HFFc6 (cell line): Measurements from ENCODE around the gene IL2RA. TPM values are rescaled to one million over a fixed set of nuclear protein-coding genes. Genes with fewer than 3 reads are reported as not detected.

Experiments
- DNase-seq: peaks from one replicate; pipeline ENCODE4 v3.0.0-alpha.2; 2018
- H3K27ac Mint-ChIP-seq: 2 replicates; pipeline ENCODE4 v1.8.0; 2020; ENCODE audit warnings: mild to moderate bottlenecking, mixed read lengths
- H3K27me3 Mint-ChIP-seq: 2 replicates; pipeline ENCODE4 v1.8.0; 2021; ENCODE audit warnings: mild to moderate bottlenecking, moderate library complexity, mixed read lengths; ENCODE audit not compliant: insufficient read depth
- H3K36me3 Mint-ChIP-seq: 2 replicates; pipeline ENCODE4 v1.8.0; 2021; ENCODE audit warnings: low read depth, mixed read lengths
- H3K4me1 Mint-ChIP-seq: 2 replicates; pipeline ENCODE4 v1.8.0; 2020; ENCODE audit warnings: low read depth, mixed read lengths
- H3K4me3 Mint-ChIP-seq: 2 replicates; pipeline ENCODE4 v1.8.0; 2020; ENCODE audit warnings: mild to moderate bottlenecking, moderate library complexity, mixed read lengths
- H3K9me3 Mint-ChIP-seq: 2 replicates; pipeline ENCODE4 v1.8.0; 2020; ENCODE audit warnings: mild to moderate bottlenecking, mixed read lengths
- CTCF ChIP-seq: fragments of 200-600 bp; sonication (generic); IDR thresholded peaks from 2 replicates; pipeline ENCODE4 v1.5.0; 2021; ENCODE audit warnings: antibody characterized with exemption, mild to moderate bottlenecking
- total RNA-seq, 6 experiments: library from RNA; stranded (reverse); fragmentation: NEBNext Ultra II Directional; extraction: Animal tissue kit (Norgen Biotek cat#: 25700); gene quantifications; 2 replicates in 1 of 6; 3 replicates in 5 of 6; pipeline ENCODE4 v1.2.3, GENCODE V29; 2021

The IL2RA gene
- total RNA-seq, 6 experiments from 2014 or later = not detected

GRCh38 chr10:5988336-5988920 is 73.7 kb downstream of the IL2RA start:
- H3K4me1 Mint-ChIP-seq = no peaks in the 10 kb centered on the region
- H3K27me3 Mint-ChIP-seq = peaks cover 27% of the 10 kb centered on the region
- no peak overlapping the region for H3K4me3 Mint-ChIP-seq
- no peak for TF ChIP-seq CTCF
- DNase-seq = no peak
- no peak overlapping the region for H3K27ac Mint-ChIP-seq
- H3K9me3 Mint-ChIP-seq = peaks cover 9% of the 10 kb centered on the region
- H3K36me3 Mint-ChIP-seq = peaks cover 7% of the 10 kb centered on the region; the same call in 1 of the 2 replicates

- peaks cover 7% of the 10 kb centered on the region; the same call in 1 of the 2 replicates for H3K36me3 Mint-ChIP-seq
- H3K27me3 Mint-ChIP-seq = peaks cover 32% of the 10 kb centered on the region
- H3K9me3 Mint-ChIP-seq = peaks cover 9% of the 10 kb centered on the region
- H3K27ac Mint-ChIP-seq = no peak overlapping the region
- no peak overlapping the region for H3K4me3 Mint-ChIP-seq
- no peaks in the 10 kb centered on the region for H3K4me1 Mint-ChIP-seq
- TF ChIP-seq CTCF = no peak
- no peak for DNase-seq
Measured at GRCh38 chr10:5987747-5988146, 74.4 kb downstream of the IL2RA start.

- Mint-ChIP-seq H3K9me3 (no peaks in the 10 kb centered on the region), H3K36me3 (no peaks in the 10 kb centered on the region)
Measured at GRCh38 chr10:5985029-5985428, 77.1 kb downstream of the IL2RA start.

GRCh38 chr10:5983774-5984173 is 78.4 kb downstream of the IL2RA start:
- no peak for TF ChIP-seq CTCF
- Mint-ChIP-seq H3K27me3 (peaks cover 33% of the 10 kb centered on the region), H3K4me1 (no peaks in the 10 kb centered on the region), H3K4me3 (no peak overlapping the region), H3K27ac (no peak overlapping the region), H3K9me3 (no peaks in the 10 kb centered on the region), H3K36me3 (no peaks in the 10 kb centered on the region)
- DNase-seq = no peak

More at GRCh38 chr10:5985029-5985428, 77.1 kb downstream of the IL2RA start:
- no peaks in the 10 kb centered on the region for H3K4me1 Mint-ChIP-seq
- peaks cover 36% of the 10 kb centered on the region for H3K27me3 Mint-ChIP-seq
- no peak for TF ChIP-seq CTCF
- no peak for DNase-seq
- H3K27ac Mint-ChIP-seq = no peak overlapping the region
- H3K4me3 Mint-ChIP-seq = no peak overlapping the region

- Mint-ChIP-seq H3K4me3 (no peak overlapping the region), H3K27ac (no peak overlapping the region), H3K4me1 (peaks cover 3% of the 10 kb centered on the region), H3K36me3 (no peaks in the 10 kb centered on the region), H3K27me3 (peaks cover 28% of the 10 kb centered on the region), H3K9me3 (no peaks in the 10 kb centered on the region)
- no peak for TF ChIP-seq CTCF
- no peak for DNase-seq
Measured at GRCh38 chr10:5981529-5981928, 80.6 kb downstream of the IL2RA start.

GRCh38 chr10:5978230-5978489 is 84.0 kb downstream of the IL2RA start:
- peaks cover 9% of the 10 kb centered on the region for H3K4me1 Mint-ChIP-seq
- no peaks in the 10 kb centered on the region for H3K9me3 Mint-ChIP-seq
- peaks cover 12% of the 10 kb centered on the region for H3K27me3 Mint-ChIP-seq
- H3K27ac Mint-ChIP-seq = 0 out of 2 replicates have a peak overlapping the region, but pooled peaks have one; percentile 33
- no peaks in the 10 kb centered on the region for H3K36me3 Mint-ChIP-seq
- H3K4me3 Mint-ChIP-seq = peak overlapping the region; percentile 84
- DNase-seq = no peak
- TF ChIP-seq CTCF = no peak
